CD14-positive monocyte (primary cell): ENCODE results near the gene MILR1. TPM values are rescaled to one million over a fixed set of nuclear protein-coding genes. Genes with fewer than 3 reads are reported as not detected.
A peak's percentile ranks its signal among the peaks of the same experiment; 100 is the strongest.
"Not testable (repeated sequence)": the region's sequence is repeated elsewhere in the genome, so short reads cannot be mapped to it uniquely, and the experiment has no call there.

Source experiments
- DNase-seq, 3 donors: peaks; one replicate each; pipeline ENCODE4 v3.0.0-alpha.2; 2011 to 2022
- H2AFZ ChIP-seq: 2 replicates; pipeline ENCODE4 v1.6.0; 2012; ENCODE audit warnings: mild to moderate bottlenecking, low read depth, low read length, inconsistent platforms; ENCODE audit not compliant: insufficient read depth, poor library complexity, severe bottlenecking
- H3K27ac ChIP-seq, 2 donors: 1 replicate in 1 of 2; 2 replicates in 1 of 2; pipeline ENCODE4 v1.5.1; 2012 to 2013; ENCODE audit warnings: low read length in 2 of 2, control low read depth in 1 of 2, inconsistent platforms in 1 of 2, low read depth in 1 of 2, mild to moderate bottlenecking in 1 of 2
- H3K27me3 ChIP-seq, 2 donors: one replicate each; pipeline versions ENCODE4 v1.6.0 to v1.6.1; 2011 to 2013; ENCODE audit warnings: low read length in 2 of 2; ENCODE audit not compliant: control insufficient read depth in 2 of 2, insufficient read depth in 2 of 2
- H3K36me3 ChIP-seq, 2 donors: replicated peaks in 1 of 2; 1 replicate in 1 of 2; 2 replicates in 1 of 2; pipeline versions ENCODE4 v1.5.1 to v1.6.1; 2012 to 2013; ENCODE audit warnings: low read length in 2 of 2, control low read depth in 1 of 2, inconsistent platforms in 1 of 2, mild to moderate bottlenecking in 1 of 2; ENCODE audit not compliant: insufficient read depth in 2 of 2, control insufficient read depth in 1 of 2
- H3K4me1 ChIP-seq, 2 donors: 1 replicate in 1 of 2; 2 replicates in 1 of 2; pipeline versions ENCODE4 v1.5.1 to v1.6.1; 2012 to 2013; ENCODE audit warnings: low read length in 2 of 2, control low read depth in 1 of 2, inconsistent platforms in 1 of 2, mild to moderate bottlenecking in 1 of 2, moderate library complexity in 1 of 2; ENCODE audit not compliant: insufficient read depth in 2 of 2, control insufficient read depth in 1 of 2
- H3K4me2 ChIP-seq: replicated peaks from 2 replicates; pipeline ENCODE3; 2012; ENCODE audit warnings: low read length, moderate library complexity, mild to moderate bottlenecking; ENCODE audit not compliant: poor library complexity, severe bottlenecking; ENCODE audit errors: extremely low read depth
- H3K4me3 ChIP-seq, 3 experiments: fragments of 200-600 bp in 1 of 3; sonication (generic) in 1 of 3; replicated peaks in 1 of 3; 1 replicate in 2 of 3; 2 replicates in 1 of 3; pipeline ENCODE4 v1.5.1; 2011 to 2013; ENCODE audit warnings: low read length in 3 of 3, mild to moderate bottlenecking in 3 of 3, control low read depth in 2 of 3, low read depth in 2 of 3, inconsistent platforms in 1 of 3, moderate library complexity in 1 of 3
- H3K79me2 ChIP-seq: 2 replicates; pipeline ENCODE4 v1.6.0; 2012; ENCODE audit warnings: mild to moderate bottlenecking, control low read depth, inconsistent platforms, low read length, moderate library complexity; ENCODE audit not compliant: insufficient read depth
- H3K9ac ChIP-seq: 2 replicates; pipeline ENCODE4 v1.6.0; 2017; ENCODE audit warnings: low read length, mild to moderate bottlenecking; ENCODE audit not compliant: insufficient read depth, poor library complexity, severe bottlenecking
- H3K9me3 ChIP-seq, 2 donors: replicated peaks in 1 of 2; 1 replicate in 1 of 2; 2 replicates in 1 of 2; pipeline versions ENCODE4 v1.5.1 to v1.6.1; 2012 to 2013; ENCODE audit warnings: low read length in 2 of 2, control low read depth in 1 of 2; ENCODE audit not compliant: control insufficient read depth in 1 of 2, insufficient read depth in 1 of 2
- H4K20me1 ChIP-seq: 2 replicates; pipeline ENCODE4 v1.6.0; 2012; ENCODE audit warnings: mild to moderate bottlenecking, low read length, control low read depth, moderate library complexity; ENCODE audit not compliant: insufficient read depth
- H3K27ac Mint-ChIP-seq, 7 donors: one replicate each; pipeline ENCODE4 v1.8.0; 2020; ENCODE audit warnings: mild to moderate bottlenecking in 7 of 7, mixed read lengths in 7 of 7, moderate library complexity in 6 of 7, inconsistent platforms in 2 of 7
- H3K27me3 Mint-ChIP-seq, 3 donors: one replicate each; pipeline ENCODE4 v1.8.0; 2021 to 2022; ENCODE audit warnings: low read depth in 3 of 3, mild to moderate bottlenecking in 3 of 3, mixed read lengths in 3 of 3, moderate library complexity in 3 of 3, inconsistent platforms in 1 of 3
- H3K36me3 Mint-ChIP-seq, 2 donors: one replicate each; pipeline ENCODE4 v1.8.0; 2020; ENCODE audit warnings: mixed read lengths in 2 of 2, inconsistent platforms in 1 of 2, mild to moderate bottlenecking in 1 of 2
- H3K4me1 Mint-ChIP-seq: one replicate; pipeline ENCODE4 v1.8.0; 2020; ENCODE audit warnings: mild to moderate bottlenecking, mixed read lengths
- H3K4me3 Mint-ChIP-seq, 2 donors: one replicate each; pipeline ENCODE4 v1.8.0; 2020; ENCODE audit warnings: mild to moderate bottlenecking in 2 of 2, mixed read lengths in 2 of 2, moderate library complexity in 1 of 2
- H3K9me3 Mint-ChIP-seq, 7 donors: one replicate each; pipeline ENCODE4 v1.8.0; 2020 to 2022; ENCODE audit warnings: mixed read lengths in 7 of 7, mild to moderate bottlenecking in 6 of 7, moderate library complexity in 6 of 7, inconsistent platforms in 2 of 7
- CTCF ChIP-seq: fragments of 200-600 bp; IDR thresholded peaks from one replicate; pipeline ENCODE4 v1.8.0; 2022; ENCODE audit warnings: antibody characterized with exemption, mild to moderate bottlenecking
- WGBS: methylation state at CpG from one replicate; pipeline ENCODE4 v1.1.5; 2013; ENCODE audit warnings: missing lambda C conversion rate; ENCODE audit not compliant: insufficient coverage; 5-methylcytosine and 5-hydroxymethylcytosine counted together
- intact Hi-C, 2 donors: fragments of 100-400 bp; cut with micrococcal nuclease; formaldehyde crosslinking; loops; one replicate each; pipeline versions ENCODE4 v1.15.0 to v1.15.1; 2023
- polyA plus RNA-seq, 3 donors: library from polyadenylated mRNA; depleted of rRNA in 1 of 3; unstranded in 2 of 3; stranded (reverse) in 1 of 3; fragments of 300-500 nt in 2 of 3; fragments of >200 nt in 1 of 3; fragmentation: Illumina TruSeq in 2 of 3; gene quantifications; 1 replicate in 2 of 3; 2 replicates in 1 of 3; pipeline ENCODE4 v1.2.3, GENCODE V29; 2012 to 2021

The MILR1 gene
- polyA plus RNA-seq, 3 donors: 72.0 to 95.2 (median 81.7) TPM

- no peak for TF ChIP-seq CTCF
- Mint-ChIP-seq H3K27ac (no peak overlapping the region), H3K4me1 (peaks cover 8% of the 10 kb centered on the region), H3K9me3 (no peaks in the 10 kb centered on the region), H3K36me3 (no peaks in the 10 kb centered on the region), H3K27me3 (no peaks in the 10 kb centered on the region), H3K4me3 (no peak overlapping the region)
- no peak for DNase-seq
- no CpG with 5 or more reads among the region's 1 CpG for WGBS
- H3K79me2 ChIP-seq: no peaks in the 10 kb centered on the region
- H3K9ac ChIP-seq: no peak overlapping the region
- H3K4me2 ChIP-seq: no peak overlapping the region
- H4K20me1 ChIP-seq: no peaks in the 10 kb centered on the region
- intact Hi-C loops: no loop called here
- H2AFZ ChIP-seq: no peak overlapping the region
- H3K36me3 ChIP-seq: no peaks in the 10 kb centered on the region
- no peak overlapping the region for H3K4me3 ChIP-seq
- H3K4me1 ChIP-seq: no peaks in the 10 kb centered on the region
- no peaks in the 10 kb centered on the region for H3K9me3 ChIP-seq
- H3K27me3 ChIP-seq: no peaks in the 10 kb centered on the region
- no peak overlapping the region for H3K27ac ChIP-seq
Observed at GRCh38 chr17:64428406-64428805, 20.5 kb upstream of the MILR1 start.

GRCh38 chr17:64430036-64430435, 18.9 kb upstream of the MILR1 start:
- H3K4me2 ChIP-seq, H3K27ac ChIP-seq, H3K4me1 Mint-ChIP-seq, H3K9me3 ChIP-seq, H3K79me2 ChIP-seq, H3K9me3 Mint-ChIP-seq, H4K20me1 ChIP-seq, H3K27ac Mint-ChIP-seq, H3K4me3 ChIP-seq, H3K36me3 ChIP-seq, H3K4me3 Mint-ChIP-seq, H3K27me3 Mint-ChIP-seq, intact Hi-C loops, H3K27me3 ChIP-seq, H3K4me1 ChIP-seq, H3K36me3 Mint-ChIP-seq, H3K9ac ChIP-seq: not testable (repeated sequence)
- 100% methylated on average over 1 of the region's 2 CpGs for WGBS
- peak in 1 of 3 donors; percentile 19 for DNase-seq
- H2AFZ ChIP-seq: peak overlapping the region; percentile 50
